B cell (primary cell): ENCODE data around the gene CLEC11A. TPM values are rescaled to one million over a fixed set of nuclear protein-coding genes. Genes with fewer than 3 reads are reported as not detected.

ENCODE experiments used
- ATAC-seq: fragments of 200-7000 bp; cut with Tn5 transposase; one replicate; pipeline ENCODE4 v1.10.0; 2021; ENCODE audit warnings: low read depth, mild to moderate bottlenecking, moderate number of reproducible peaks, moderate library complexity
- CTCF ChIA-PET: fragments of 350-600 bp; sonication (Branson Sonifier 250); formaldehyde crosslinking; loops from one replicate; lab custom pipeline; 2021; ENCODE audit warnings: antibody characterized with exemption, inconsistent platforms; lab: Charles Lee
- POLR2A ChIA-PET: fragments of 350-600 bp; sonication (Branson Sonifier 250); formaldehyde crosslinking; loops from one replicate; lab custom pipeline; 2021; ENCODE audit warnings: antibody characterized with exemption; lab: Charles Lee
- DNase-seq: peaks from one replicate; pipeline ENCODE4 v3.0.0; 2013
- H2AFZ ChIP-seq: 2 replicates; pipeline ENCODE4 v1.6.1; 2012; ENCODE audit warnings: mild to moderate bottlenecking, low read depth, low read length; ENCODE audit not compliant: insufficient read depth, poor library complexity, severe bottlenecking
- H3K27ac ChIP-seq, 2 donors: 1 replicate in 1 of 2; 2 replicates in 1 of 2; pipeline ENCODE4 v1.5.1; 2012 to 2013; ENCODE audit warnings: low read length in 2 of 2, mild to moderate bottlenecking in 2 of 2, moderate library complexity in 1 of 2
- H3K27me3 ChIP-seq, 4 experiments: fragments of 200-600 bp in 1 of 4; sonication (generic) in 1 of 4; replicated peaks in 1 of 4; 1 replicate in 2 of 4; 2 replicates in 2 of 4; pipeline versions ENCODE4 v1.6.1 to v1.7.0; 2013 to 2016; ENCODE audit warnings: low read length in 3 of 4, mild to moderate bottlenecking in 2 of 4, mixed read lengths in 1 of 4, moderate library complexity in 1 of 4; ENCODE audit not compliant: insufficient read depth in 4 of 4, control insufficient read depth in 3 of 4; ENCODE audit errors: control extremely low read depth in 1 of 4
- H3K36me3 ChIP-seq, 2 experiments: replicated peaks in 1 of 2; 1 replicate in 1 of 2; 2 replicates in 1 of 2; pipeline versions ENCODE4 v1.6.1 to v1.7.1; 2013; ENCODE audit warnings: low read length in 1 of 2; ENCODE audit not compliant: insufficient read depth in 2 of 2, control insufficient read depth in 1 of 2; ENCODE audit errors: control extremely low read depth in 1 of 2, extremely low read depth in 1 of 2
- H3K4me1 ChIP-seq, 2 donors: fragments of 200-600 bp in 1 of 2; sonication (generic) in 1 of 2; 1 replicate in 1 of 2; 2 replicates in 1 of 2; pipeline versions ENCODE4 v1.5.1 to v1.6.1; 2013 to 2017; ENCODE audit warnings: low read length in 2 of 2; ENCODE audit not compliant: control insufficient read depth in 2 of 2, insufficient read depth in 2 of 2
- H3K4me2 ChIP-seq: replicated peaks from 2 replicates; pipeline ENCODE3; 2012; ENCODE audit warnings: mild to moderate bottlenecking, low read depth, low read length; ENCODE audit not compliant: poor library complexity, severe bottlenecking
- H3K4me3 ChIP-seq, 5 experiments: fragments of 200-600 bp in 1 of 5; sonication (generic) in 1 of 5; 1 replicate in 3 of 5; 2 replicates in 2 of 5; pipeline versions ENCODE4 v1.5.1 to v1.7.0; 2011 to 2016; ENCODE audit warnings: low read length in 4 of 5, mild to moderate bottlenecking in 4 of 5, low read depth in 2 of 5, control low read depth in 1 of 5, moderate library complexity in 1 of 5; ENCODE audit not compliant: insufficient read depth in 1 of 5; ENCODE audit errors: control extremely low read depth in 1 of 5, extremely low read depth in 1 of 5
- H3K79me2 ChIP-seq: fragments of 200-600 bp; sonication (generic); one replicate; pipeline ENCODE4 v1.6.0; 2016; ENCODE audit warnings: low read length; ENCODE audit not compliant: control insufficient read depth, insufficient read depth
- H3K9ac ChIP-seq: fragments of 200-600 bp; sonication (generic); 2 replicates; pipeline ENCODE4 v1.6.1; 2017; ENCODE audit warnings: mild to moderate bottlenecking, low read length, moderate library complexity
- H3K9me3 ChIP-seq, 3 donors: one replicate each; pipeline versions ENCODE4 v1.6.1 to v1.7.1; 2013; ENCODE audit warnings: low read length in 2 of 3; ENCODE audit not compliant: control insufficient read depth in 2 of 3, insufficient read depth in 1 of 3; ENCODE audit errors: control extremely low read depth in 1 of 3
- H4K20me1 ChIP-seq: 2 replicates; pipeline ENCODE4 v1.6.0; 2012; ENCODE audit warnings: mild to moderate bottlenecking, low read length; ENCODE audit not compliant: insufficient read depth, control insufficient read depth, poor library complexity, severe bottlenecking
- H3K27ac Mint-ChIP-seq: one replicate; pipeline ENCODE4 v1.8.0; 2021; ENCODE audit warnings: mixed read lengths
- H3K27me3 Mint-ChIP-seq: one replicate; pipeline ENCODE4 v1.8.0; 2021; ENCODE audit warnings: mixed read lengths
- H3K4me1 Mint-ChIP-seq: one replicate; pipeline ENCODE4 v1.8.0; 2021; ENCODE audit warnings: mixed read lengths
- H3K4me3 Mint-ChIP-seq: one replicate; pipeline ENCODE4 v1.8.0; 2021; ENCODE audit warnings: mixed read lengths
- H3K9me3 Mint-ChIP-seq: one replicate; pipeline ENCODE4 v1.8.0; 2022; ENCODE audit warnings: mixed read lengths; ENCODE audit not compliant: insufficient read depth
- EZH2 ChIP-seq: IDR thresholded peaks from 2 replicates; pipeline ENCODE4 v1.6.1; 2012; ENCODE audit warnings: borderline replicate concordance, low read depth, mild to moderate bottlenecking, moderate library complexity, low read length; ENCODE audit not compliant: insufficient read depth, poor library complexity, severe bottlenecking
- WGBS: methylation state at CpG from one replicate; pipeline ENCODE4 v1.1.5; 2013; ENCODE audit warnings: missing lambda C conversion rate; ENCODE audit not compliant: insufficient coverage; 5-methylcytosine and 5-hydroxymethylcytosine counted together
- intact Hi-C: fragments of 100-400 bp; cut with micrococcal nuclease; formaldehyde crosslinking; loops from one replicate; pipeline ENCODE4 v1.10.0; 2022
- polyA plus RNA-seq: library from polyadenylated mRNA; depleted of rRNA; stranded (reverse); fragments of >200 nt; gene quantifications from 2 replicates; pipeline ENCODE4 v1.2.3, GENCODE V29; 2012
- total RNA-seq, 2 donors: library from RNA; stranded (reverse); fragments of 120-200 nt in 1 of 2; gene quantifications; 1 replicate in 1 of 2; 2 replicates in 1 of 2; pipeline versions ENCODE4 v1.2.3 to v1.2.4, GENCODE V29; 2013 to 2022
- TF ChIP-seq, protein P1 (sequence below): fragments of 200-600 bp; IDR thresholded peaks from one replicate; pipeline ENCODE4 v1.8.0; 2022; ENCODE audit warnings: antibody characterized with exemption, mild to moderate bottlenecking

CLEC11A gene
- total and polyA plus RNA-seq, 2 donors (not counting 1 experiment from before 2014, with no cell fraction given) = 0.52 to 1.6 TPM

DNA sequence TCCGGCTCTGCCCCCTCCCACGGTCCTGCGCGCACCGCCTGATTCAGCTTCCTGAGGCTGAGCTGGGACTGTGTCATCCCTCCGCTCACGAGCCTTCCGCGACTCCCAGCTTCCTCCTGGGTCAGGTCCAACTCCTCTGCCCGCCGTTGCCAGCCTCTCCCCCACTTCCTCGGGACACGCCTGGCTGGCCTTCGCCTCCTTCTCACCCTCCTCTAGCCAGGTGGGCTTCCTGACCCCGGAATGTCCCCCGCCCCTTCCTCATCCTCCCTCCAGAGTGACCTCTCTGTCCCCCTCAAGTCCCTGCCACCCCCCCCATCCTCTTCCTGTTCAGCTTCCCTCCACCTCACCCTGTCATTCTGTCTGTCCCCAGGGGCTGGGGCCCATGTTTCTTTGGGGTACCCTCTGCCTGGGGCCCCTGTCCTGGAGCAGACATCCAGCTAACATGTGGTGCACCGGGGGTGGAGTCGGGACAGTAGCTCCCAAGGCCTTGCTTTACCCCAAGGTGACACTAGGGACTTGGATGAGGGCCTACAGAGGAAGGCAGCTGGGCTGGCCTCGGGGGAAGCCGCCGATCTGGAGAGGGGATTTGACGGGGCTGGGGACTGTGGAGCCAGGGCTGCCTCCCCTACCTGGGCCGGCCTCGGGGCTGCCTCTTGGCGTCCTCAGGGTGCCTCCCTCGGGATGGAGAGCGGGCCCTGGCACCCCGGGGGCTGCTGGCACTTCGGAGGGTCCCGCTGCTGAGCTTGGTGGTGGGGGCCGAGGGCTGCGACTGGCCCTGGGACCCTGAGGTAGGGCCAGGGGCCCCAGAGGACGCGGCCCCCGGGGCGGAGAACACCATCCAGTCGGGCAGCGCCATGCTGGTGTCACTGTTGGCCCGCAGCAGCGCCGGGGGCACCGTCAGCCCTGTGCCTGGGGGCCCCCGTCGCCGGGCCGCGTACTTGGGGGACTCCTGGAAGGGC is 20.0 kb upstream of the CLEC11A start:
- Histone ChIP-seq H3K9me3 (peaks cover 0 to 5% (median 0%) of the 10 kb centered on the region in 3 donors), H3K4me2 (no peak overlapping the region), H3K36me3 (no peaks in the 10 kb centered on the region), H3K27me3 (peaks cover 0 to 39% (median 5%) of the 10 kb centered on the region in 4 experiments), H3K27ac (no peak overlapping the region), H4K20me1 (no peaks in the 10 kb centered on the region), H3K9ac (no peak overlapping the region), H3K4me1 (no peaks in the 10 kb centered on the region), H2AFZ (no peak overlapping the region), H3K4me3 (no peak overlapping the region), H3K79me2 (no peaks in the 10 kb centered on the region)
- Mint-ChIP-seq H3K4me3 (no peak overlapping the region), H3K4me1 (no peaks in the 10 kb centered on the region), H3K9me3 (no peaks in the 10 kb centered on the region), H3K27me3 (peaks cover 52% of the 10 kb centered on the region), H3K27ac (no peak overlapping the region)
- intact Hi-C loops = no loop called here
- CTCF ChIA-PET = no interaction called here
- DNase-seq (no peak), ATAC-seq (no peak)
- POLR2A ChIA-PET = no interaction called here
- 61% methylated on average over 45 of the region's 47 CpGs for WGBS
- TF ChIP-seq, protein P1, sequence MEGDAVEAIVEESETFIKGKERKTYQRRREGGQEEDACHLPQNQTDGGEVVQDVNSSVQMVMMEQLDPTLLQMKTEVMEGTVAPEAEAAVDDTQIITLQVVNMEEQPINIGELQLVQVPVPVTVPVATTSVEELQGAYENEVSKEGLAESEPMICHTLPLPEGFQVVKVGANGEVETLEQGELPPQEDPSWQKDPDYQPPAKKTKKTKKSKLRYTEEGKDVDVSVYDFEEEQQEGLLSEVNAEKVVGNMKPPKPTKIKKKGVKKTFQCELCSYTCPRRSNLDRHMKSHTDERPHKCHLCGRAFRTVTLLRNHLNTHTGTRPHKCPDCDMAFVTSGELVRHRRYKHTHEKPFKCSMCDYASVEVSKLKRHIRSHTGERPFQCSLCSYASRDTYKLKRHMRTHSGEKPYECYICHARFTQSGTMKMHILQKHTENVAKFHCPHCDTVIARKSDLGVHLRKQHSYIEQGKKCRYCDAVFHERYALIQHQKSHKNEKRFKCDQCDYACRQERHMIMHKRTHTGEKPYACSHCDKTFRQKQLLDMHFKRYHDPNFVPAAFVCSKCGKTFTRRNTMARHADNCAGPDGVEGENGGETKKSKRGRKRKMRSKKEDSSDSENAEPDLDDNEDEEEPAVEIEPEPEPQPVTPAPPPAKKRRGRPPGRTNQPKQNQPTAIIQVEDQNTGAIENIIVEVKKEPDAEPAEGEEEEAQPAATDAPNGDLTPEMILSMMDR = no peak
- TF ChIP-seq EZH2 = no peak
